ENCODE data around the gene YBX3. TPM values are rescaled to one million over a fixed set of nuclear protein-coding genes. Genes with fewer than 3 reads are reported as not detected.

YBX3 gene
- total and polyA plus RNA-seq, 2 donors (not counting 1 experiment from before 2014, with no cell fraction given) = 60.8 to 191 TPM

DNA sequence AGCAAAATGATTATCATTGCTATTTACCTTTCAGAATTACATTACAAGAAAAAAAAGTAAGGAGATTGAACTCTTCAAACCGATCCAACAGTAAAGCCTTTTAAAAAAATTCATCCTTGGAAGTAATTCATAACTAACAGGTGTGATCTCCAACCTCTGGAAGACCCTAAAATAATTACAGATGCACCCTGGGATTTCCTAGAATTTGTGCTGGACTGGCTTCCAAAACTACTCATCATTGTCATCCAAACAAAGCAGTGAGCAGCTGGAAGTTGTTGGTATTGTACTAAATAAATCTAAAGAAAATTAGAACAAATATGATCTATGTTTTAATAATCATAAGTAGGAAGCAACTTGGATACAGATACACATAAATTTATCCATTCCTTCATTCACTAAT is 1.9 kb upstream of the YBX3 start:
- peaks cover 45% of the 10 kb centered on the region for H3K27me3 Mint-ChIP-seq
- Histone ChIP-seq H3K27me3 (replicated peaks in 1 of 4; ENCODE audit: control extremely low read depth in 1 of 4, control insufficient read depth in 3 of 4, insufficient read depth in 4 of 4, low read length in 3 of 4) (peaks cover 0 to 3% (median 0%) of the 10 kb centered on the region in 4 experiments), H3K36me3 (replicated peaks in 1 of 2; ENCODE audit: control extremely low read depth in 1 of 2, control insufficient read depth in 1 of 2, extremely low read depth in 1 of 2, insufficient read depth in 2 of 2, low read length in 1 of 2) (no peaks in the 10 kb centered on the region), H3K4me2 (replicated peaks; ENCODE audit: low read depth, low read length, poor library complexity, severe bottlenecking) (no peak overlapping the region), H3K4me3 (ENCODE audit: control extremely low read depth in 1 of 5, extremely low read depth in 1 of 5, insufficient read depth in 1 of 5, low read depth in 2 of 5, low read length in 4 of 5) (no peak overlapping the region), H3K4me1 (ENCODE audit: control insufficient read depth in 2 of 2, insufficient read depth in 2 of 2, low read length in 2 of 2) (peaks cover 20 to 29% of the 10 kb centered on the region in 2 donors), H3K9ac (ENCODE audit: low read length) (no peak overlapping the region), H2AFZ (ENCODE audit: insufficient read depth, low read depth, low read length, poor library complexity, severe bottlenecking) (no peak overlapping the region), H3K79me2 (ENCODE audit: control insufficient read depth, insufficient read depth, low read length) (peaks cover 25% of the 10 kb centered on the region), H3K9me3 (ENCODE audit: control extremely low read depth in 1 of 3, control insufficient read depth in 2 of 3, insufficient read depth in 1 of 3, low read length in 2 of 3) (peaks cover 0 to 3% (median 0%) of the 10 kb centered on the region in 3 donors), H4K20me1 (ENCODE audit: control insufficient read depth, insufficient read depth, low read length, poor library complexity, severe bottlenecking) (no peaks in the 10 kb centered on the region), H3K27ac (ENCODE audit: low read length in 2 of 2) (no peak overlapping the region)
- POLR2A ChIA-PET = no interaction called here
- DNase-seq (no peak), ATAC-seq (ENCODE audit: low read depth) (no peak)
- peaks cover 31% of the 10 kb centered on the region for H3K4me1 Mint-ChIP-seq
- CTCF ChIA-PET = no interaction called here
- H3K9me3 Mint-ChIP-seq (ENCODE audit: insufficient read depth) = no peaks in the 10 kb centered on the region
- TF ChIP-seq EZH2 (IDR thresholded peaks at IDR 0.05; ENCODE audit: borderline replicate concordance, insufficient read depth, low read depth, low read length, poor library complexity, severe bottlenecking) = no peak
- TF ChIP-seq, protein P1, sequence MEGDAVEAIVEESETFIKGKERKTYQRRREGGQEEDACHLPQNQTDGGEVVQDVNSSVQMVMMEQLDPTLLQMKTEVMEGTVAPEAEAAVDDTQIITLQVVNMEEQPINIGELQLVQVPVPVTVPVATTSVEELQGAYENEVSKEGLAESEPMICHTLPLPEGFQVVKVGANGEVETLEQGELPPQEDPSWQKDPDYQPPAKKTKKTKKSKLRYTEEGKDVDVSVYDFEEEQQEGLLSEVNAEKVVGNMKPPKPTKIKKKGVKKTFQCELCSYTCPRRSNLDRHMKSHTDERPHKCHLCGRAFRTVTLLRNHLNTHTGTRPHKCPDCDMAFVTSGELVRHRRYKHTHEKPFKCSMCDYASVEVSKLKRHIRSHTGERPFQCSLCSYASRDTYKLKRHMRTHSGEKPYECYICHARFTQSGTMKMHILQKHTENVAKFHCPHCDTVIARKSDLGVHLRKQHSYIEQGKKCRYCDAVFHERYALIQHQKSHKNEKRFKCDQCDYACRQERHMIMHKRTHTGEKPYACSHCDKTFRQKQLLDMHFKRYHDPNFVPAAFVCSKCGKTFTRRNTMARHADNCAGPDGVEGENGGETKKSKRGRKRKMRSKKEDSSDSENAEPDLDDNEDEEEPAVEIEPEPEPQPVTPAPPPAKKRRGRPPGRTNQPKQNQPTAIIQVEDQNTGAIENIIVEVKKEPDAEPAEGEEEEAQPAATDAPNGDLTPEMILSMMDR (IDR thresholded peaks at IDR 0.05) = no peak
- no peak overlapping the region for H3K4me3 Mint-ChIP-seq
- WGBS (ENCODE audit: insufficient coverage) = no CpG with 5 or more reads among the region's 1 CpG
- intact Hi-C loops (cut with micrococcal nuclease) = no loop called here
- no peak overlapping the region for H3K27ac Mint-ChIP-seq

DNA sequence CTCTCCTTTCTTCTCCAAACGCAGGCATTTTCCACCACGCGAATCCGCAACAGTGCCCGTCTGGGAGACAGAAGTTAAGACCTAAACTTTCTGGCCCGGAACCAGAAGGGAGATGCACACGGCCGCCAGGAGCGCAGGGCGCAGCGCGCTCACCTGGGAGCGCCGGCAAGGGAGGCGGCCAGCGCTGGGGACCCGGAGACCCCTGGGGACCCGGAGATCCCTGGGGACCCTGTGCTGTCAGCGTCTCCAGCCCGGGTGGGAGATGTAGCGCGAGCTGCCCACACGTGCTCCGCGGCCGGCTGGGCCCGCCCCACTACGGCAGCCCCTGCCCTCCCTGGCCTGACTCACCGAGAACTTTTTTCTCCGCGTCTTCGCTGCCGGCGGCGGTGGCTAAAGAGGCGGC is 620 bp downstream of the YBX3 start:
- POLR2A ChIA-PET = no interaction called here
- intact Hi-C loops (cut with micrococcal nuclease) = loop anchor here (2.0 kb wide), 1 partner anchor 28 kb away; no protein-coding TSS in a partner anchor
- H2AFZ ChIP-seq (ENCODE audit: insufficient read depth, low read depth, low read length, poor library complexity, severe bottlenecking) = peak overlapping the region; percentile 12
- H3K4me3 Mint-ChIP-seq = peak overlapping the region; percentile 89
- TF ChIP-seq, protein P1 (IDR thresholded peaks at IDR 0.05) = no peak
- TF ChIP-seq EZH2 (IDR thresholded peaks at IDR 0.05; ENCODE audit: borderline replicate concordance, insufficient read depth, low read depth, low read length, poor library complexity, severe bottlenecking) = no peak
- CTCF ChIA-PET = interaction anchor here (1.3 kb wide), 1 partner anchor 10 kb away, joined by 3 read pairs; no protein-coding TSS in a partner anchor
- peaks cover 23% of the 10 kb centered on the region for H3K79me2 ChIP-seq (ENCODE audit: control insufficient read depth, insufficient read depth, low read length)
- H4K20me1 ChIP-seq (ENCODE audit: control insufficient read depth, insufficient read depth, low read length, poor library complexity, severe bottlenecking) = no peaks in the 10 kb centered on the region
- peak overlapping the region; percentile 80 to 92 (median 89) for H3K4me3 ChIP-seq (ENCODE audit: control extremely low read depth in 1 of 5, extremely low read depth in 1 of 5, insufficient read depth in 1 of 5, low read depth in 2 of 5, low read length in 4 of 5)
- H3K27me3 ChIP-seq (replicated peaks in 1 of 4; ENCODE audit: control extremely low read depth in 1 of 4, control insufficient read depth in 3 of 4, insufficient read depth in 4 of 4, low read length in 3 of 4) = no peaks in the 10 kb centered on the region
- H3K4me2 ChIP-seq (replicated peaks; ENCODE audit: low read depth, low read length, poor library complexity, severe bottlenecking) = peak overlapping the region; percentile 87
- no peaks in the 10 kb centered on the region for H3K9me3 Mint-ChIP-seq (ENCODE audit: insufficient read depth)
- DNase-seq = peak; percentile 85
- H3K27me3 Mint-ChIP-seq = peaks cover 36% of the 10 kb centered on the region
- peak overlapping the region; percentile 97 to 98 for H3K27ac ChIP-seq (ENCODE audit: low read length in 2 of 2)
- peaks cover 20 to 29% of the 10 kb centered on the region in 2 donors for H3K4me1 ChIP-seq (ENCODE audit: control insufficient read depth in 2 of 2, insufficient read depth in 2 of 2, low read length in 2 of 2)
- peak; percentile 70 for ATAC-seq (ENCODE audit: low read depth)
- peaks cover 31% of the 10 kb centered on the region for H3K4me1 Mint-ChIP-seq
- H3K9ac ChIP-seq (ENCODE audit: low read length) = peak overlapping the region; percentile 96
- H3K27ac Mint-ChIP-seq = peak overlapping the region; percentile 89
- under 1% methylated on average over 36 of the region's 36 CpGs for WGBS (ENCODE audit: insufficient coverage)
- H3K9me3 ChIP-seq (ENCODE audit: control extremely low read depth in 1 of 3, control insufficient read depth in 2 of 3, insufficient read depth in 1 of 3, low read length in 2 of 3) = peaks cover 0 to 3% (median 0%) of the 10 kb centered on the region in 3 donors
- H3K36me3 ChIP-seq (replicated peaks in 1 of 2; ENCODE audit: control extremely low read depth in 1 of 2, control insufficient read depth in 1 of 2, extremely low read depth in 1 of 2, insufficient read depth in 2 of 2, low read length in 1 of 2) = no peaks in the 10 kb centered on the region
